ENCODE measurements around the gene OLFM3.

OLFM3 gene

DNA sequence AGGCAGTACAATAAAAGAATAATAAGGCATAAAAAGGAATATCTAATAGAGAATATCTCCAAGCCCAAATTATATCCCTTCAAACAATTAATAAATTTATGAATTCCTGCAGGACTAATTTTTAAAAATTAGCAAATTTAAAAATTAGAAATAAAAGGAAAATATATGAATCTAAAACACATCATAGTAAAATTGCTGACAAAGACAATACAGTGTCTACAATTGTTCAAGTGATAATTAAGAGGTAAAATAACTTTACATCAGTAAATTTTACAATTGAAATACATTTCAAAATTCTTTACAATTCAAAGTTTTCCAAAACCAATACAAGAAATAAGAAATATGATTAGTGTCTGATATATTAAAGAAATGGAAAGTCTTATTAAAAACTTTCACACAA lies 22.8 kb upstream of the OLFM3 start:
- H3F3A ChIP-seq (ENCODE audit: insufficient read depth), result no peaks in the 10 kb centered on the region
- no peaks in the 10 kb centered on the region for H3K36me3 ChIP-seq (ENCODE audit: low read length)
- H3K27me3 ChIP-seq (ENCODE audit: low read length), result no peaks in the 10 kb centered on the region
- TF ChIP-seq, protein P1, sequence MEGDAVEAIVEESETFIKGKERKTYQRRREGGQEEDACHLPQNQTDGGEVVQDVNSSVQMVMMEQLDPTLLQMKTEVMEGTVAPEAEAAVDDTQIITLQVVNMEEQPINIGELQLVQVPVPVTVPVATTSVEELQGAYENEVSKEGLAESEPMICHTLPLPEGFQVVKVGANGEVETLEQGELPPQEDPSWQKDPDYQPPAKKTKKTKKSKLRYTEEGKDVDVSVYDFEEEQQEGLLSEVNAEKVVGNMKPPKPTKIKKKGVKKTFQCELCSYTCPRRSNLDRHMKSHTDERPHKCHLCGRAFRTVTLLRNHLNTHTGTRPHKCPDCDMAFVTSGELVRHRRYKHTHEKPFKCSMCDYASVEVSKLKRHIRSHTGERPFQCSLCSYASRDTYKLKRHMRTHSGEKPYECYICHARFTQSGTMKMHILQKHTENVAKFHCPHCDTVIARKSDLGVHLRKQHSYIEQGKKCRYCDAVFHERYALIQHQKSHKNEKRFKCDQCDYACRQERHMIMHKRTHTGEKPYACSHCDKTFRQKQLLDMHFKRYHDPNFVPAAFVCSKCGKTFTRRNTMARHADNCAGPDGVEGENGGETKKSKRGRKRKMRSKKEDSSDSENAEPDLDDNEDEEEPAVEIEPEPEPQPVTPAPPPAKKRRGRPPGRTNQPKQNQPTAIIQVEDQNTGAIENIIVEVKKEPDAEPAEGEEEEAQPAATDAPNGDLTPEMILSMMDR (IDR thresholded peaks at IDR 0.05; ENCODE audit: insufficient read depth, low read length, poor library complexity, severe bottlenecking), result no peak
- no peak for TF ChIP-seq EZH2phosphoT487 (conservative IDR thresholded peaks at IDR 0.05; ENCODE audit: low read length)
- H3K9ac ChIP-seq (ENCODE audit: low read length), result no peak overlapping the region
- no peaks in the 10 kb centered on the region for H3K79me2 ChIP-seq (ENCODE audit: insufficient read depth, low read length)
- no peaks in the 10 kb centered on the region for H3K9me2 ChIP-seq (replicated peaks; ENCODE audit: insufficient read depth, low read length)
- no peak overlapping the region for H3K4me3 ChIP-seq (ENCODE audit: insufficient read depth, low read length, poor library complexity, severe bottlenecking)
- H3K27ac ChIP-seq (ENCODE audit: low read depth, low read length), result no peak overlapping the region
- no peaks in the 10 kb centered on the region for H4K20me1 ChIP-seq (ENCODE audit: low read depth, low read length)
- no peak overlapping the region for H2AFZ ChIP-seq (ENCODE audit: low read depth, low read length, severe bottlenecking)
- no peaks in the 10 kb centered on the region for H3K9me3 ChIP-seq (ENCODE audit: insufficient read depth, low read length)
- H3K4me2 ChIP-seq (ENCODE audit: low read depth, low read length, poor library complexity, severe bottlenecking), result no peak overlapping the region

DNA sequence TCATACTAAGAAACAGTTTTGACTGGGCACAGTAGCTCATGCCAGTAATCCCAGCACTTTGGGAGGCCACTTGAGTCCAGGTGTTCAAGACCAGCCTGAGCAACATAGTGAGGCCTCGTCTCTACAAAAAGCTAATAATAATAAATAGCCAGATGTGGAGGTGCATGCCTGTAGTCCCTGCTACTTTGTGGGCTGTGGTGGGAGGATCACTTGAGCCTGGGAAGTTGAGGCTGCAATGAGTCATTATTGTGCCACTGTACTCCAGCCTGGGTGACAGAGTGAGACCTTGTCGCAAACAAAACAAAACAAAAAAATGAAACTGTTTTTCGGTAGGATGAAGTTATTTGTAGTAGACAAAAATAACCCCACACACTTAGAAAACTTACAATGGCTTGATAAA lies 19.0 kb upstream of the OLFM3 start:
- Histone ChIP-seq H3K27ac (ENCODE audit: low read depth, low read length) (no peak overlapping the region), H3K27me3 (ENCODE audit: low read length) (no peaks in the 10 kb centered on the region), H3F3A (ENCODE audit: insufficient read depth) (no peaks in the 10 kb centered on the region), H3K9me3 (ENCODE audit: insufficient read depth, low read length) (no peaks in the 10 kb centered on the region), H3K4me3 (ENCODE audit: insufficient read depth, low read length, poor library complexity, severe bottlenecking) (no peak overlapping the region), H4K20me1 (ENCODE audit: low read depth, low read length) (no peaks in the 10 kb centered on the region), H3K79me2 (ENCODE audit: insufficient read depth, low read length) (no peaks in the 10 kb centered on the region), H3K9me2 (replicated peaks; ENCODE audit: insufficient read depth, low read length) (no peaks in the 10 kb centered on the region), H3K9ac (ENCODE audit: low read length) (no peak overlapping the region), H3K4me2 (ENCODE audit: low read depth, low read length, poor library complexity, severe bottlenecking) (no peak overlapping the region), H3K36me3 (ENCODE audit: low read length) (no peaks in the 10 kb centered on the region), H2AFZ (ENCODE audit: low read depth, low read length, severe bottlenecking) (no peak overlapping the region)
- TF ChIP-seq EZH2phosphoT487 (conservative IDR thresholded peaks at IDR 0.05; ENCODE audit: low read length), result no peak
- TF ChIP-seq, protein P1 (IDR thresholded peaks at IDR 0.05; ENCODE audit: insufficient read depth, low read length, poor library complexity, severe bottlenecking), result no peak

DNA sequence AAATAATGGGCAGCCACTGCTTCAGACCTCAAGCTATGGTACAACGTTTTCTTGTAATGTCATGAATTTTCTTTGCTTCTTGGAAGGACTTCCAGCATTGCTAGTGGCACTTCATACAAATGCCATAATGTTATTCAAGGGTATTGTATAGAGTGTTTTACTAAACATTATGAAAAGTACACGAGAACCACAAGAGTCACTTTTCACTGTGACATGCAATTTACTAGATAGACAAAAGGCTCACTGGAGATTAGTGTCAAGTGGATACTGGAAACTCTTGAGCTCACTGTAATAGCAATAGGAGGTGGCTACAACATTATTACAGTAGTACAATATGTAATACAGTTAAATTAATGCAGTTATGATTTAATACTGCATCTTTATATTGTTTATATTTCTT lies 5.3 kb upstream of the OLFM3 start:
- TF ChIP-seq EZH2phosphoT487 (conservative IDR thresholded peaks at IDR 0.05; ENCODE audit: low read length), result no peak
- TF ChIP-seq, protein P1 (IDR thresholded peaks at IDR 0.05; ENCODE audit: insufficient read depth, low read length, poor library complexity, severe bottlenecking), result no peak
- Histone ChIP-seq H3K4me3 (ENCODE audit: insufficient read depth, low read length, poor library complexity, severe bottlenecking) (no peak overlapping the region), H3K9me3 (ENCODE audit: insufficient read depth, low read length) (no peaks in the 10 kb centered on the region), H2AFZ (ENCODE audit: low read depth, low read length, severe bottlenecking) (no peak overlapping the region), H3K9me2 (replicated peaks; ENCODE audit: insufficient read depth, low read length) (no peaks in the 10 kb centered on the region), H4K20me1 (ENCODE audit: low read depth, low read length) (no peaks in the 10 kb centered on the region), H3K27me3 (ENCODE audit: low read length) (no peaks in the 10 kb centered on the region), H3K9ac (ENCODE audit: low read length) (no peak overlapping the region), H3K27ac (ENCODE audit: low read depth, low read length) (no peak overlapping the region), H3K36me3 (ENCODE audit: low read length) (no peaks in the 10 kb centered on the region), H3K4me2 (ENCODE audit: low read depth, low read length, poor library complexity, severe bottlenecking) (no peak overlapping the region), H3F3A (ENCODE audit: insufficient read depth) (no peaks in the 10 kb centered on the region), H3K79me2 (ENCODE audit: insufficient read depth, low read length) (no peaks in the 10 kb centered on the region)

Measured in SU-DHL-6 (cell line).